ENCODE results near the gene CHRNA5. TPM values are rescaled to one million over a fixed set of nuclear protein-coding genes. Genes with fewer than 3 reads are reported as not detected.

CHRNA5 gene
- total and polyA plus RNA-seq, 4 donors = 0.99 to 2.9 (median 2.1) TPM

DNA sequence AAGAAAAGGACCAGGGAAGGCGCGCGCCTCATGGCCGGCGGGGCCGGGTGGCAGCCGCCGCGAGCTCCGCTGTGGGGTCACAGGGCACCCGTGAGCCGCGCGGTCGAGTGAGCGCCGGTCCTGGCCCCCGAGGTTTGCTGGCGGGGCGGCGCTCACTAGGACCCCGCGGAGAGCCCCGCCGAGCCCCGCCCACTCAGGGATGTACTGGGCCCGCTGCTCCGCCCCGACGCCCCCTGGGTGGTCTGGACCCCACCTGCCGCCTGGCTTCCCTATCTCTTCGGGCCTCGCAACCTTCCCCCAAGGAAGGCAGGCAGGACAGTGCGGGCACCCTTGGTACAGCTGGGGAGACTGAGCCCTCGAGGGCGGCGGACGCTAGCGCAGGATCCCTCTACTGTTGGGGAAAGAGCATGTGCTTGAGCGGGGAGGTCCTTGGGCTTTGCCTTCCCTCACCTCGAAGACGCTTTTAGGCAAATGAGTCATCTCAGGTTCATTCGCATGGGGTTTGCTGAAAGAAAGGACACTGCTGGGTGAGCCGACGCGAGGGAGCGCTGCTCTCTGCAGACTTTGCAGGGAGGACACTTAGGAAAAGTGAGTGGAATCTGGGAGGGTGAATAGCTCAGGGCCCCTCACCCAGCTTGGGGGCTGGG is 75.9 kb downstream of the CHRNA5 start, which contains the start of gene CHRNB4:
TSS of gene CHRNB4 (minus strand) at position 109 of the 647 bp plus-strand sequence. CDS start at position 32, 77 bp downstream.
- Histone ChIP-seq H3K4me1 (ENCODE audit: control insufficient read depth, insufficient read depth, low read length) (peaks cover 18% of the 10 kb centered on the region), H3K27me3 (ENCODE audit: control insufficient read depth, insufficient read depth, low read length) (peaks cover 17% of the 10 kb centered on the region), H3K36me3 (ENCODE audit: control insufficient read depth, insufficient read depth, low read length) (no peaks in the 10 kb centered on the region), H3K4me3 (ENCODE audit: low read depth, low read length) (peak within 1 kb of the TSS; percentile 29), H3K9me3 (ENCODE audit: control insufficient read depth, insufficient read depth, low read length) (no peaks in the 10 kb centered on the region), H3K27ac (ENCODE audit: low read depth, low read length) (no peak within 1 kb of the TSS)
- peak in 2 of 6 donors; percentile 68 to 79 for DNase-seq (ENCODE audit: low read depth in 4 of 6, low spot score in 6 of 6)
- WGBS (ENCODE audit: insufficient coverage) = 3% methylated on average over 47 of the region's 47 CpGs

DNA sequence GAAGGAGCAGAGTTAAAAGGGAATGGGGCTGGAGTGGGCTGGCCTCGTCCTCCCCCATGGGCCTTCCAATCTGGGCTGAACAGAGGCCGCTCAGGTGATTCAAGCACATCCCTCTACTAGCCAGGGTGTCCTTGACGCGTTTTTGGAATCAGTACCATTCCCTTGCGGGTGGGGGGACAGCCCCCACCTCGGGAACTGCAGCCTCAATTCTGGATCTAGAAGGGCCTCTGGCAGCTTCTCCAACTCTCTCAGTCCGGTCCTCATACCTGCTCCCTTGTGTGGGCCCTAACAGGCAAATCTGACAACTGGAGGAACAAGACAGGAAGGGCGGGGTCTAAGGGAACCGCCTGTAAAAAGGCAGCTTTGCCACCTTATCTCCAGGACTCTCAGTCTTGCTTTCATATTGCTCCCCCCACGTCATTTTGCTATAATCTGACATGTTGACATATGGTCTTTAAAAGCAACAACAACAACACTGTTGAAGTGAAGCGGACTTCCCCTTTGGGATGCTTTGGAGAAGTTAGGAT is 76.5 kb downstream of the CHRNA5 start:
- Histone ChIP-seq H3K36me3 (ENCODE audit: control insufficient read depth, insufficient read depth, low read length) (no peaks in the 10 kb centered on the region), H3K27me3 (ENCODE audit: control insufficient read depth, insufficient read depth, low read length) (peaks cover 17% of the 10 kb centered on the region), H3K4me3 (ENCODE audit: low read depth, low read length) (no peak overlapping the region), H3K9me3 (ENCODE audit: control insufficient read depth, insufficient read depth, low read length) (no peaks in the 10 kb centered on the region), H3K27ac (ENCODE audit: low read depth, low read length) (no peak overlapping the region), H3K4me1 (ENCODE audit: control insufficient read depth, insufficient read depth, low read length) (peaks cover 18% of the 10 kb centered on the region)
- WGBS (ENCODE audit: insufficient coverage) = 58% methylated on average over 9 of the region's 11 CpGs
- DNase-seq (ENCODE audit: low read depth in 4 of 6, low spot score in 6 of 6) = no peak

DNA sequence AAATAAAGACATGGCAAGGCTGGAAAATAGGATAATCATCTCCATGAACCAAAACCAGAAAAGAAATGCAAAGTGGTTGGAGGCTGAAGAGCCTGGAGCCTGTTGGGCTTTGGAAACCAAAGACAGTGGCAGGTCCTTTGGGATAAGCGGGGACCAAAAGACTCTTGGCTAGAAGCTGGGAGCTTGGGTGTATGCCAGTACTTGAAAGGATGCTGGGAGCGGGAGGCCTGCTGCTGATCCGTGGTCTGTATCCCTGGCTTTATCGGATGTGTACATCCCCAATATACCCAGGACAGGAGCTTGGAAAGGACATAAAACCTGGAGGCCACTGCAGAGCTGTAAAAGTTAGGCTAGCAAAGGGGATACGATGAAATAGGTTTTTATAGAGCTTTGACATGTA is 77.0 kb downstream of the CHRNA5 start:
- peak in 2 of 6 donors; percentile 50 to 65 for DNase-seq (ENCODE audit: low read depth in 4 of 6, low spot score in 6 of 6)
- 44% methylated on average over 1 of the region's 5 CpGs for WGBS (ENCODE audit: insufficient coverage)

More for the DNA sequence above, 77.0 kb downstream of the CHRNA5 start:
- no peak overlapping the region for H3K4me3 ChIP-seq (ENCODE audit: low read depth, low read length)
- H3K27ac ChIP-seq (ENCODE audit: low read depth, low read length) = no peak overlapping the region
- H3K9me3 ChIP-seq (ENCODE audit: control insufficient read depth, insufficient read depth, low read length) = no peaks in the 10 kb centered on the region
- peaks cover 17% of the 10 kb centered on the region for H3K27me3 ChIP-seq (ENCODE audit: control insufficient read depth, insufficient read depth, low read length)
- H3K4me1 ChIP-seq (ENCODE audit: control insufficient read depth, insufficient read depth, low read length) = peaks cover 18% of the 10 kb centered on the region
- H3K36me3 ChIP-seq (ENCODE audit: control insufficient read depth, insufficient read depth, low read length) = no peaks in the 10 kb centered on the region

Small RNAs within 50 kb of the gene (small RNA-seq; reads per million reads assigned to genes)
- gene AC067863.2 (ENCODE audit: low replicate concordance) = not detected

Other genes with a start within 250 kb of the CHRNA5 start
- gene CRABP1, start 225.2 kb upstream of the CHRNA5 start, total RNA-seq = 1,000 to 10,000 TPM in 1 of 2 donors, 100 to 1,000 TPM in 1; 113 to 1,461 TPM
- 100 to 1,000 TPM; 326 to 539 TPM for gene CRABP1, start 225.2 kb upstream of the CHRNA5 start, polyA plus RNA-seq (ENCODE audit: insufficient read length in 2 of 2)
- gene IREB2, start 127.3 kb upstream of the CHRNA5 start, total RNA-seq = 10 to 100 TPM; 36.1 to 62.4 TPM
- 10 to 100 TPM; 33.6 to 40.6 TPM for gene IREB2, start 127.3 kb upstream of the CHRNA5 start, polyA plus RNA-seq (ENCODE audit: insufficient read length in 2 of 2)
- gene HYKK, start 57.9 kb upstream of the CHRNA5 start, total RNA-seq = 1 to 10 TPM; 3.1 to 5.4 TPM
- 1 to 10 TPM; 2.5 to 2.6 TPM for gene HYKK, start 57.9 kb upstream of the CHRNA5 start, polyA plus RNA-seq (ENCODE audit: insufficient read length in 2 of 2)
- gene PSMA4, start 25.1 kb upstream of the CHRNA5 start, total RNA-seq = 100 to 1,000 TPM; 168 to 201 TPM
- 100 to 1,000 TPM; 177 to 188 TPM for gene PSMA4, start 25.1 kb upstream of the CHRNA5 start, polyA plus RNA-seq (ENCODE audit: insufficient read length in 2 of 2)
- gene CHRNA3, start 55.5 kb downstream of the CHRNA5 start, total RNA-seq = 1 to 10 TPM; 1.1 to 4.5 TPM
- gene CHRNA3, start 55.5 kb downstream of the CHRNA5 start, polyA plus RNA-seq (ENCODE audit: insufficient read length in 2 of 2) = 1 to 10 TPM; 6.6 to 7.7 TPM
- 1 to 10 TPM in 1 of 2 donors, under 1 TPM in 1; 0.33 to 1.4 TPM for gene CHRNB4, start 75.7 kb downstream of the CHRNA5 start, total RNA-seq
- 1 to 10 TPM; 2.9 to 3.3 TPM for gene CHRNB4, start 75.7 kb downstream of the CHRNA5 start, polyA plus RNA-seq (ENCODE audit: insufficient read length in 2 of 2)
- gene ADAMTS7, start 245.9 kb downstream of the CHRNA5 start, total RNA-seq = 1 to 10 TPM; 4.9 to 7.6 TPM
- 10 to 100 TPM; 13.5 to 20.4 TPM for gene ADAMTS7, start 245.9 kb downstream of the CHRNA5 start, polyA plus RNA-seq (ENCODE audit: insufficient read length in 2 of 2)

Data from spinal cord (tissue), 10 donors.